Prostate gland (tissue), 1 donor: Measurements from ENCODE around the gene UTP20.

Source experiments
- POLR2A ChIP-seq: fragments of 450-650 bp; IDR thresholded peaks from one replicate; pipeline ENCODE4 v1.6.1; 2016; ENCODE audit warnings: antibody characterized with exemption, mild to moderate bottlenecking
- POLR2AphosphoS5 ChIP-seq: sonication (generic); formaldehyde crosslinking; IDR thresholded peaks from one replicate; pipeline ENCODE4 v1.6.1; 2017; ENCODE audit warnings: antibody characterized with exemption

DNA sequence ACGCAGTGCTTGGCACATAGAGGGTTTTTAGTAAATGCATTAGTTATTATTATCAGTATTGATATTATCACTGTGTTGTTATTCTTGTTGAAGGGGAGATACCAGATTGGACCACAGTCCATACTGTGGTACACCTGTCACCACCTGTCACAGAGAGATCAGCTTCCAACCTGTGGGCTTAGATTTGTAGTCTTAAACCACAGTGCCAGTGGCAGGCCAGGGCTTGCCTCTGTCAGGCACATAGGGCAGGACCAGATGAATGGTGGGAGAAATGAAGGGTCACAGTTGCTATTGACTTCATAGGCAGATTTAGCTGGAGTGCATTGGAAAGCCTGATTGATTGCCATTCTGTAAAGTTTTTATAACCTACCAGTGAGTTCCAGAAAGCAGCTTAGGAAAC is 92.5 kb downstream of the UTP20 start:
- TF ChIP-seq POLR2AphosphoS5 (no peak), POLR2A (no peak)
